HEK293 (cell line): ENCODE measurements around the gene C21orf58.

Experiments used
- CTCF ChIA-PET: fragments of 350-600 bp; formaldehyde crosslinking; extraction: SDS; loops from one replicate; lab custom pipeline; 2021; ENCODE audit warnings: antibody characterized with exemption; lab: Yijun Ruan, JAX
- POLR2A ChIA-PET: fragments of 300-600 bp; formaldehyde crosslinking; extraction: SDS; loops from one replicate; lab custom pipeline; 2020; ENCODE audit warnings: antibody characterized with exemption, inconsistent platforms; lab: Yijun Ruan, JAX
- H3K27ac ChIP-seq: fragments of 200-500 bp; sonication (Bioruptor generic); 2 replicates; pipeline ENCODE4 v1.5.1; 2014; ENCODE audit warnings: low read depth, low read length, control low read depth, inconsistent platforms; ENCODE audit errors: extremely low read depth
- H3K36me3 ChIP-seq, 2 experiments: fragments of 200-500 bp in 1 of 2; sonication (Bioruptor generic) in 1 of 2; 1 replicate in 1 of 2; 2 replicates in 1 of 2; pipeline ENCODE4 v1.5.1; 2014 to 2017; ENCODE audit warnings: inconsistent platforms in 2 of 2, low read length in 2 of 2; ENCODE audit not compliant: control insufficient read depth in 2 of 2, insufficient read depth in 1 of 2
- H3K4me1 ChIP-seq: fragments of 200-500 bp; sonication (Bioruptor generic); 2 replicates; pipeline ENCODE4 v1.5.1; 2014; ENCODE audit warnings: mild to moderate bottlenecking, low read length, inconsistent platforms; ENCODE audit not compliant: control insufficient read depth, insufficient read depth
- H3K4me3 ChIP-seq: 2 replicates; pipeline ENCODE4 v1.5.1; 2011; ENCODE audit warnings: low read depth, mild to moderate bottlenecking, control low read depth, low read length, moderate library complexity
- H3K9me3 ChIP-seq: fragments of 200-500 bp; sonication (Bioruptor generic); 2 replicates; pipeline ENCODE4 v1.5.1; 2014; ENCODE audit warnings: low read depth, low read length, inconsistent platforms; ENCODE audit not compliant: control insufficient read depth, insufficient read depth
- BCL11A ChIP-seq: fragments of 450-650 bp; formaldehyde crosslinking; IDR thresholded peaks from 2 replicates; pipeline ENCODE4 v1.5.1; 2016; ENCODE audit warnings: low read depth, missing biosample characterization, missing genetic modification characterization
- GLIS1 ChIP-seq: fragments of 450-650 bp; formaldehyde crosslinking; IDR thresholded peaks from 2 replicates; pipeline ENCODE4 v1.5.1; 2016; ENCODE audit warnings: missing biosample characterization, missing genetic modification characterization
- IKZF3 ChIP-seq: fragments of 450-650 bp; IDR thresholded peaks from 2 replicates; pipeline ENCODE4 v1.5.0; 2018; ENCODE audit warnings: missing biosample characterization, mild to moderate bottlenecking, missing genetic modification characterization, moderate library complexity
- KLF1 ChIP-seq: fragments of 450-650 bp; formaldehyde crosslinking; IDR thresholded peaks from 2 replicates; pipeline ENCODE4 v1.5.1; 2016; ENCODE audit warnings: missing biosample characterization, missing genetic modification characterization
- PRDM1 ChIP-seq: fragments of 450-650 bp; formaldehyde crosslinking; IDR thresholded peaks from 2 replicates; pipeline ENCODE4; 2016; ENCODE audit warnings: missing biosample characterization, missing genetic modification characterization
- ZBTB17 ChIP-seq: fragments of 450-650 bp; formaldehyde crosslinking; IDR thresholded peaks from 2 replicates; pipeline ENCODE4 v1.5.1; 2016; ENCODE audit warnings: missing biosample characterization, missing genetic modification characterization
- ZBTB20 ChIP-seq: fragments of 450-650 bp; formaldehyde crosslinking; IDR thresholded peaks from 2 replicates; pipeline ENCODE4 v1.5.1; 2016; ENCODE audit warnings: missing biosample characterization, missing genetic modification characterization
- ZNF10 ChIP-seq: fragments of 450-650 bp; formaldehyde crosslinking; IDR thresholded peaks from 2 replicates; pipeline ENCODE4 v1.5.1; 2017; ENCODE audit warnings: missing biosample characterization, missing genetic modification characterization
- ZNF138 ChIP-seq: fragments of 450-650 bp; formaldehyde crosslinking; IDR thresholded peaks from 2 replicates; pipeline ENCODE4 v1.5.1; 2016; ENCODE audit warnings: missing biosample characterization, missing genetic modification characterization, borderline replicate concordance
- ZNF202 ChIP-seq: fragments of 450-650 bp; formaldehyde crosslinking; IDR thresholded peaks from 2 replicates; pipeline ENCODE4 v1.5.1; 2016; ENCODE audit warnings: missing biosample characterization, missing genetic modification characterization, borderline replicate concordance
- ZNF266 ChIP-seq: fragments of 450-650 bp; formaldehyde crosslinking; IDR thresholded peaks from 2 replicates; pipeline ENCODE4 v1.5.1; 2016; ENCODE audit warnings: missing biosample characterization, missing genetic modification characterization, low read depth
- ZNF37A ChIP-seq: fragments of 450-650 bp; IDR thresholded peaks from 2 replicates; pipeline ENCODE4 v1.5.1; 2018; ENCODE audit warnings: missing biosample characterization, missing genetic modification characterization
- ZNF433 ChIP-seq: fragments of 450-650 bp; formaldehyde crosslinking; IDR thresholded peaks from 2 replicates; pipeline ENCODE4 v1.5.1; 2016; ENCODE audit warnings: missing biosample characterization, missing genetic modification characterization, low read depth
- ZNF48 ChIP-seq: fragments of 450-650 bp; formaldehyde crosslinking; IDR thresholded peaks from 2 replicates; pipeline ENCODE4 v1.5.1; 2016; ENCODE audit warnings: missing biosample characterization, missing genetic modification characterization
- ZNF521 ChIP-seq: fragments of 450-650 bp; formaldehyde crosslinking; IDR thresholded peaks from 2 replicates; pipeline ENCODE4 v1.5.1; 2017; ENCODE audit warnings: missing biosample characterization, mild to moderate bottlenecking, missing genetic modification characterization
- ZNF558 ChIP-seq: fragments of 450-650 bp; formaldehyde crosslinking; IDR thresholded peaks from 2 replicates; pipeline ENCODE4 v1.5.1; 2016; ENCODE audit warnings: missing biosample characterization, missing genetic modification characterization
- ZNF610 ChIP-seq: fragments of 450-650 bp; formaldehyde crosslinking; IDR thresholded peaks from 2 replicates; pipeline ENCODE4 v1.5.1; 2016; ENCODE audit warnings: missing biosample characterization, missing genetic modification characterization, borderline replicate concordance
- ZNF76 ChIP-seq: fragments of 450-650 bp; formaldehyde crosslinking; IDR thresholded peaks from 2 replicates; pipeline ENCODE4; 2016; ENCODE audit warnings: low read depth, missing biosample characterization, missing genetic modification characterization, borderline replicate concordance
- ZNF777 ChIP-seq: fragments of 450-650 bp; formaldehyde crosslinking; IDR thresholded peaks from 2 replicates; pipeline ENCODE4 v1.5.1; 2017; ENCODE audit warnings: missing biosample characterization, missing genetic modification characterization, borderline replicate concordance
- ZNF837 ChIP-seq: fragments of 450-650 bp; formaldehyde crosslinking; IDR thresholded peaks from 2 replicates; pipeline ENCODE4 v1.5.1; 2016; ENCODE audit warnings: missing biosample characterization, missing genetic modification characterization
- TF ChIP-seq, protein P1 (sequence below): fragments of 450-650 bp; formaldehyde crosslinking; IDR thresholded peaks from 2 replicates; pipeline ENCODE4 v1.5.1; 2016; ENCODE audit warnings: missing biosample characterization, missing genetic modification characterization
- TF ChIP-seq, protein P2 (sequence below): fragments of 450-650 bp; formaldehyde crosslinking; IDR thresholded peaks from 2 replicates; pipeline ENCODE4 v1.5.1; 2016; ENCODE audit warnings: missing biosample characterization, missing genetic modification characterization
- TF ChIP-seq, protein P3 (sequence below): fragments of 450-650 bp; formaldehyde crosslinking; IDR thresholded peaks from 2 replicates; pipeline ENCODE4 v1.5.1; 2016; ENCODE audit warnings: missing biosample characterization, missing genetic modification characterization
- TF ChIP-seq, protein P4 (sequence below): fragments of 450-650 bp; formaldehyde crosslinking; optimal IDR thresholded peaks from 2 replicates; pipeline ENCODE3; 2016; ENCODE audit warnings: missing biosample characterization, mild to moderate bottlenecking, missing genetic modification characterization

The C21orf58 gene

DNA sequence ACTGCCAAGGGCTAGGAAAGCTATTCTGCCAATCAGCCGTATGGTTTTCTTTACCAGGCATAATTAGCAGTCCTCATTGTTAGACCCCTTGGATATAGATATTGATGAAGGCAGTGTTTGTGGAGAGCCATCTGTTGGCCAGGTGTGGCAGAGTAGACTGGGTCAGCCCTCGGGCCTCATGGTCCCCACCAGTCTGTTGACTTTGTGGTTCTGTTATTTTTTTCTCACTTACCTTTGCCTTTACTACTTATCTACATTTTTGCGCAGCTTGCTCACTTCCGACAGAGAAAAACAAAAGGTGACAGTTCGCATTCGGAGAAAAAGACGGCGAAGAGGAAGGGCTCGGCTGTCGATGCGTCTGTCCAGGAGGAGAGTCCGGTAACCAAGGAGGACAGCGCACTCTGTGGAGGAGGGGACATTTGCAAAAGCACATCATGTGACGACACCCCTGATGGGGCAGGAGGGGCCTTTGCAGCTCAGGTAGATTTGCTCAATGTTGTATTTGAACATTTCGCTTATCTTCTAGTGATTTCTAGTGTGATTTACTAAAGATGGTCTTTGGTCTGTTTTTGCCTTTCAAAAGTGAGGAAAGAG is 2.5 kb upstream of the C21orf58 start:
- ChIA-PET CTCF (interaction anchor here (0.5 to 1.7 kb wide), 6 partner anchors 12 to 335 kb away, joined by 3 to 5 read pairs (median 3); partner anchors contain the start of gene YBEY), POLR2A (interaction anchor here (1.2 to 1.4 kb wide), 2 partner anchors 183 to 313 kb away, joined by 3 read pairs; no protein-coding TSS in a partner anchor)

DNA sequence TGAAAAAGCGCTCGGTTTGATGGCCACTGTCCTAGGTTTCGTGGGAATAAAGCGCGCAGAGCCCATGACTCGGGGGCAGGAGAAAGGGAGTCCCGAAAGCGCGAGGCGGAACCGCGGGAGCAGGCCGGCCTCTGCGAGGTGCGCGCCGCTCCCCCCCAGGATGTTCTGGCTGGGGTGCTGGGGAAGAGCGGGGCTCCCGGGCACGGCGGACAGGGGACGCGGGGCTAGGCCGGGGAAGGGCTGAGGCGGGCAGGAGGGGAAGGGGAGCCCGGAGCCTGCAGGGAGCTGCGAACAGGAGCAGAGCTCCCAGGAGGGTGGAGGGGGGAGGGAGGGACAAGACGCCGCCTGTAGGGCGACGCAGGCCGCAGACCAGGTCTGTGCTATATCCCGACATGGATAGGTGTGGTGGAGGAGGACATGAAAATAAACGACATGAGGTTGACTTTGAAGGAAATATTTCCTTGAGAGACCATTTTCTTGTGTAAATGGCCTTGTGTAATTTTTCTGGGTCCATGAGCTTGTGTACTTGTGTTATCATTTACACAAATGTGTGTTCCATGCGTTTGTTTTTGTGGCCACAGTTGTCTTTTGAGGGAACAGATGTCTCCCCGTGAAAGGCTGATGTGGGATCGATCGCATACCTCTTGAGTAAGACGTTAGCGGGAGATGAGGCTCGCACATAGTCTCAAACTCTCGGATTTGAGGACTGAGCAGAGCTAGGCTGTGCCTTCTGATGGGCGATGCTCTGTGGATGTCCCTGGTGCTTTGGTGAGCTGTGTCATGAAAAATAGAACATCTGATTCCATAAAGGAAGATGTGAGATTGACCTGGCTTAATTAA is 1.6 kb upstream of the C21orf58 start:
- Histone ChIP-seq H3K9me3 (no peaks in the 10 kb centered on the region), H3K36me3 (peaks cover 37 to 55% of the 10 kb centered on the region in 2 experiments), H3K4me1 (peaks cover 19% of the 10 kb centered on the region), H3K4me3 (peak overlapping the region; percentile 68), H3K27ac (peak overlapping the region; percentile 93)
- POLR2A ChIA-PET = interaction anchor here (0.5 to 1.4 kb wide), 8 partner anchors 10 to 314 kb away, joined by 3 to 9 read pairs (median 4); partner anchors contain the start of genes MCM3AP, PRMT2 and YBEY
- CTCF ChIA-PET = interaction anchor here (0.5 to 1.7 kb wide), 8 partner anchors 13 to 336 kb away, joined by 3 to 6 read pairs (median 3); no protein-coding TSS in a partner anchor
- no peak for TF ChIP-seq ZNF777
- TF ChIP-seq, protein P1, sequence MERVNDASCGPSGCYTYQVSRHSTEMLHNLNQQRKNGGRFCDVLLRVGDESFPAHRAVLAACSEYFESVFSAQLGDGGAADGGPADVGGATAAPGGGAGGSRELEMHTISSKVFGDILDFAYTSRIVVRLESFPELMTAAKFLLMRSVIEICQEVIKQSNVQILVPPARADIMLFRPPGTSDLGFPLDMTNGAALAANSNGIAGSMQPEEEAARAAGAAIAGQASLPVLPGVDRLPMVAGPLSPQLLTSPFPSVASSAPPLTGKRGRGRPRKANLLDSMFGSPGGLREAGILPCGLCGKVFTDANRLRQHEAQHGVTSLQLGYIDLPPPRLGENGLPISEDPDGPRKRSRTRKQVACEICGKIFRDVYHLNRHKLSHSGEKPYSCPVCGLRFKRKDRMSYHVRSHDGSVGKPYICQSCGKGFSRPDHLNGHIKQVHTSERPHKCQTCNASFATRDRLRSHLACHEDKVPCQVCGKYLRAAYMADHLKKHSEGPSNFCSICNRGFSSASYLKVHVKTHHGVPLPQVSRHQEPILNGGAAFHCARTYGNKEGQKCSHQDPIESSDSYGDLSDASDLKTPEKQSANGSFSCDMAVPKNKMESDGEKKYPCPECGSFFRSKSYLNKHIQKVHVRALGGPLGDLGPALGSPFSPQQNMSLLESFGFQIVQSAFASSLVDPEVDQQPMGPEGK (tag by site-specific recombination) = peak; percentile 47
- TF ChIP-seq, protein P2, sequence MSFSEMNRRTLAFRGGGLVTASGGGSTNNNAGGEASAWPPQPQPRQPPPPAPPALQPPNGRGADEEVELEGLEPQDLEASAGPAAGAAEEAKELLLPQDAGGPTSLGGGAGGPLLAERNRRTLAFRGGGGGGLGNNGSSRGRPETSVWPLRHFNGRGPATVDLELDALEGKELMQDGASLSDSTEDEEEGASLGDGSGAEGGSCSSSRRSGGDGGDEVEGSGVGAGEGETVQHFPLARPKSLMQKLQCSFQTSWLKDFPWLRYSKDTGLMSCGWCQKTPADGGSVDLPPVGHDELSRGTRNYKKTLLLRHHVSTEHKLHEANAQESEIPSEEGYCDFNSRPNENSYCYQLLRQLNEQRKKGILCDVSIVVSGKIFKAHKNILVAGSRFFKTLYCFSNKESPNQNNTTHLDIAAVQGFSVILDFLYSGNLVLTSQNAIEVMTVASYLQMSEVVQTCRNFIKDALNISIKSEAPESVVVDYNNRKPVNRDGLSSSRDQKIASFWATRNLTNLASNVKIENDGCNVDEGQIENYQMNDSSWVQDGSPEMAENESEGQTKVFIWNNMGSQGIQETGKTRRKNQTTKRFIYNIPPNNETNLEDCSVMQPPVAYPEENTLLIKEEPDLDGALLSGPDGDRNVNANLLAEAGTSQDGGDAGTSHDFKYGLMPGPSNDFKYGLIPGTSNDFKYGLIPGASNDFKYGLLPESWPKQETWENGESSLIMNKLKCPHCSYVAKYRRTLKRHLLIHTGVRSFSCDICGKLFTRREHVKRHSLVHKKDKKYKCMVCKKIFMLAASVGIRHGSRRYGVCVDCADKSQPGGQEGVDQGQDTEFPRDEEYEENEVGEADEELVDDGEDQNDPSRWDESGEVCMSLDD (tag by site-specific recombination) = peak; percentile 44; the same call in 1 of the 2 replicates
- TF ChIP-seq GLIS1 (tag by site-specific recombination) = peak; percentile 9
- TF ChIP-seq ZNF558 (tag by site-specific recombination) = no peak
- TF ChIP-seq ZBTB20 (tag by site-specific recombination) = peak; percentile 89
- TF ChIP-seq ZBTB17 = peak; percentile 87
- TF ChIP-seq IKZF3 (tag by site-specific recombination) = peak; percentile 37; the same call in 1 of the 2 replicates
- peak; percentile 32; the same call in 1 of the 2 replicates for TF ChIP-seq ZNF610 (tag by site-specific recombination)
- TF ChIP-seq, protein P3, sequence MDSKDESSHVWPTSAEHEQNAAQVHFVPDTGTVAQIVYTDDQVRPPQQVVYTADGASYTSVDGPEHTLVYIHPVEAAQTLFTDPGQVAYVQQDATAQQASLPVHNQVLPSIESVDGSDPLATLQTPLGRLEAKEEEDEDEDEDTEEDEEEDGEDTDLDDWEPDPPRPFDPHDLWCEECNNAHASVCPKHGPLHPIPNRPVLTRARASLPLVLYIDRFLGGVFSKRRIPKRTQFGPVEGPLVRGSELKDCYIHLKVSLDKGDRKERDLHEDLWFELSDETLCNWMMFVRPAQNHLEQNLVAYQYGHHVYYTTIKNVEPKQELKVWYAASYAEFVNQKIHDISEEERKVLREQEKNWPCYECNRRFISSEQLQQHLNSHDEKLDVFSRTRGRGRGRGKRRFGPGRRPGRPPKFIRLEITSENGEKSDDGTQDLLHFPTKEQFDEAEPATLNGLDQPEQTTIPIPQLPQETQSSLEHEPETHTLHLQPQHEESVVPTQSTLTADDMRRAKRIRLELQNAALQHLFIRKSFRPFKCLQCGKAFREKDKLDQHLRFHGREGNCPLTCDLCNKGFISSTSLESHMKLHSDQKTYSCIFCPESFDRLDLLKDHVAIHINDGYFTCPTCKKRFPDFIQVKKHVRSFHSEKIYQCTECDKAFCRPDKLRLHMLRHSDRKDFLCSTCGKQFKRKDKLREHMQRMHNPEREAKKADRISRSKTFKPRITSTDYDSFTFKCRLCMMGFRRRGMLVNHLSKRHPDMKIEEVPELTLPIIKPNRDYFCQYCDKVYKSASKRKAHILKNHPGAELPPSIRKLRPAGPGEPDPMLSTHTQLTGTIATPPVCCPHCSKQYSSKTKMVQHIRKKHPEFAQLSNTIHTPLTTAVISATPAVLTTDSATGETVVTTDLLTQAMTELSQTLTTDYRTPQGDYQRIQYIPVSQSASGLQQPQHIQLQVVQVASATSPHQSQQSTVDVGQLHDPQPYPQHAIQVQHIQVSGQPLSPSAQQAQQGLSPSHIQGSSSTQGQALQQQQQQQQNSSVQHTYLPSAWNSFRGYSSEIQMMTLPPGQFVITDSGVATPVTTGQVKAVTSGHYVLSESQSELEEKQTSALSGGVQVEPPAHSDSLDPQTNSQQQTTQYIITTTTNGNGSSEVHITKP (tag by site-specific recombination) = peak; percentile 81
- TF ChIP-seq ZNF76 (tag by site-specific recombination) = peak; percentile 35; the same call in 1 of the 2 replicates
- TF ChIP-seq, protein P4, sequence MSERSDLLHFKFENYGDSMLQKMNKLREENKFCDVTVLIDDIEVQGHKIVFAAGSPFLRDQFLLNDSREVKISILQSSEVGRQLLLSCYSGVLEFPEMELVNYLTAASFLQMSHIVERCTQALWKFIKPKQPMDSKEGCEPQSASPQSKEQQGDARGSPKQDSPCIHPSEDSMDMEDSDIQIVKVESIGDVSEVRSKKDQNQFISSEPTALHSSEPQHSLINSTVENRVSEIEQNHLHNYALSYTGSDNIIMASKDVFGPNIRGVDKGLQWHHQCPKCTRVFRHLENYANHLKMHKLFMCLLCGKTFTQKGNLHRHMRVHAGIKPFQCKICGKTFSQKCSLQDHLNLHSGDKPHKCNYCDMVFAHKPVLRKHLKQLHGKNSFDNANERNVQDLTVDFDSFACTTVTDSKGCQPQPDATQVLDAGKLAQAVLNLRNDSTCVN (tag by site-specific recombination) = peak; percentile 100

More for the DNA sequence above, 2.5 kb upstream of the C21orf58 start:
- Histone ChIP-seq H3K4me1 (peaks cover 18% of the 10 kb centered on the region), H3K36me3 (peaks cover 45 to 61% of the 10 kb centered on the region in 2 experiments), H3K4me3 (no peak overlapping the region), H3K9me3 (no peaks in the 10 kb centered on the region), H3K27ac (no peak overlapping the region)
- no peak for TF ChIP-seq ZNF48 (tag by site-specific recombination)
- no peak for TF ChIP-seq ZNF837
- TF ChIP-seq ZNF138 (tag by site-specific recombination) = no peak
- TF ChIP-seq ZNF37A (tag by site-specific recombination) = no peak
- TF ChIP-seq ZNF521 (tag by site-specific recombination) = no peak
- no peak for TF ChIP-seq ZNF202 (tag by site-specific recombination)
- no peak for TF ChIP-seq ZNF610 (tag by site-specific recombination)
- no peak for TF ChIP-seq ZNF266
- TF ChIP-seq ZNF433 = no peak
- TF ChIP-seq BCL11A (tag by site-specific recombination) = no peak
- no peak for TF ChIP-seq ZNF10 (tag by site-specific recombination)
- no peak for TF ChIP-seq KLF1 (tag by site-specific recombination)
- TF ChIP-seq PRDM1 (tag by site-specific recombination) = no peak
